GM21576 (cell line): ENCODE data around the gene HOXA11.

ENCODE experiments used
- ATAC-seq: cut with Tn5 transposase; IDR thresholded peaks from one replicate; pipeline ENCODE4 v1.9.1; 2021; ENCODE audit warnings: mild to moderate bottlenecking, moderate library complexity; ENCODE audit not compliant: unreplicated experiment

The HOXA11 gene

GRCh38 chr7:27185013-27185853 is at the start of gene HOXA11:
HOXA11 (minus strand) TSS chr7:27185232; CDS start chr7:27185144, 88 bp downstream.
- ATAC-seq, result no peak

GRCh38 chr7:27229448-27229847 is 44.4 kb upstream of the HOXA11 start:
- ATAC-seq, result no peak

- ATAC-seq, result no peak
Measured at GRCh38 chr7:27224983-27225934, 40.2 kb upstream of the HOXA11 start.

- no peak for ATAC-seq
Measured at GRCh38 chr7:27223941-27224575, 39.0 kb upstream of the HOXA11 start.

GRCh38 chr7:27221201-27221797 is 36.3 kb upstream of the HOXA11 start:
- no peak for ATAC-seq

- no peak for ATAC-seq
Measured at GRCh38 chr7:27220440-27220955, 35.5 kb upstream of the HOXA11 start.

- ATAC-seq, result no peak
Measured at GRCh38 chr7:27219821-27220220, 34.8 kb upstream of the HOXA11 start.

GRCh38 chr7:27217951-27218350 is 32.9 kb upstream of the HOXA11 start:
- ATAC-seq, result no peak

- no peak for ATAC-seq
Measured at GRCh38 chr7:27215356-27215755, 30.3 kb upstream of the HOXA11 start.

- ATAC-seq, result no peak
Measured at GRCh38 chr7:27214239-27214950, 29.4 kb upstream of the HOXA11 start.

GRCh38 chr7:27213433-27214238 is 28.6 kb upstream of the HOXA11 start:
- ATAC-seq, result no peak

GRCh38 chr7:27212497-27213432 is 27.7 kb upstream of the HOXA11 start:
- ATAC-seq, result no peak

- no peak for ATAC-seq
Measured at GRCh38 chr7:27211764-27212204, 26.8 kb upstream of the HOXA11 start.

GRCh38 chr7:27211084-27211446 is 26.0 kb upstream of the HOXA11 start:
- no peak for ATAC-seq

GRCh38 chr7:27210441-27211083 is 25.5 kb upstream of the HOXA11 start:
- ATAC-seq, result no peak

GRCh38 chr7:27209933-27210440 is 25.0 kb upstream of the HOXA11 start:
- no peak for ATAC-seq

GRCh38 chr7:27208998-27209397 is 24.0 kb upstream of the HOXA11 start:
- ATAC-seq, result no peak
